ENCODE data around the gene TMEM273. TPM values are rescaled to one million over a fixed set of nuclear protein-coding genes. Genes with fewer than 3 reads are reported as not detected.

The TMEM273 gene, protein sequence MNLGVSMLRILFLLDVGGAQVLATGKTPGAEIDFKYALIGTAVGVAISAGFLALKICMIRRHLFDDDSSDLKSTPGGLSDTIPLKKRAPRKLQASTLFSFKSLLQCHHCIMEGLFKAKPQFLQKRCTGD
- 2.6 and 4.7 TPM in 2 replicates for polyA plus RNA-seq (2014; cell fraction: cytosol; rRNA removed)
- 5.3 and 8.4 TPM in 2 replicates for polyA plus RNA-seq (2014; cell fraction: nucleus; rRNA removed)

DNA sequence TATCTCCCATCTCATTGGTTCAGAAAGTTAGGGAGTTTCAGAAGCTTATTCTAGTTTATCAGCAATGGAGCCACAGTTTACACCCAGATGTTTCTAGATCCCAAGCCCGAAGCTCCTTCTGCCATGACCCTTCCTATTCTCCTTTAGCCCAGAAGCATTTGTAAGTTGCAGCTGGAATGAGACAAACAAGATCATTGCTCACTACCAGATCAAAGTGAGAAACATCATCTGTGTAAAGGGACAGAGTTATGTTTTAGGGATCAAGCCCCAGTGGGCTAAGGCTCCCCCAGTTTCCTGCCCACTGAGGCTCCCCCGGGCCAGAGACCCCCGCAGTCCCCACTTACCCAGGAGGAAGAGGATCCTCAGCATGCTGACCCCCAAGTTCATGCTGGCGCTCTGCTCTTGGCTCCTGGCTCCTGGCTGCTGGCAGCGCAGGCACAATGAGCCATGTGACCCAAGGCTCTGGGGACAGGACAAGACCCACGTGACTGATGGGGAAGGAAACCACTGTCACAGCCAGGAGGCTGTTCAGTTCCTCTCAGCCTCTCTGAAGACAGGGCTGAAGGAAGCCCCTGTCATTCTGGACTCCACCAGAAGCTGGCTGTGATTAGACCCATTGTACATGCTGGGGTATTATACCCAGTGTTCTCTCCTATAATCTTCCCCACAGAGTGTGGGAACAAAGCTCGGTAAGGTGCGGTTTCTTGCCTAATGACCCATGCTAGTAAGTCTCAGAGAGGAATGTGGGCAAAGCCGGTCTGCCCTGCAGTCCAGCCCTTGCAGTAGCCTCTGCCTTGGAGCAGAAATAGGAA, at the start of gene TMEM273:
Gene TMEM273 (minus strand): TSS at position 442 of the 812 bp plus-strand sequence. CDS start 55 bp downstream, at position 387.
- peak; percentile 71 for DNase-seq (ENCODE audit: low spot score)

GRCh38 chr10:49237985-49238384, 49.8 kb upstream of the TMEM273 start:
- DNase-seq (ENCODE audit: low spot score): no peak

DNA sequence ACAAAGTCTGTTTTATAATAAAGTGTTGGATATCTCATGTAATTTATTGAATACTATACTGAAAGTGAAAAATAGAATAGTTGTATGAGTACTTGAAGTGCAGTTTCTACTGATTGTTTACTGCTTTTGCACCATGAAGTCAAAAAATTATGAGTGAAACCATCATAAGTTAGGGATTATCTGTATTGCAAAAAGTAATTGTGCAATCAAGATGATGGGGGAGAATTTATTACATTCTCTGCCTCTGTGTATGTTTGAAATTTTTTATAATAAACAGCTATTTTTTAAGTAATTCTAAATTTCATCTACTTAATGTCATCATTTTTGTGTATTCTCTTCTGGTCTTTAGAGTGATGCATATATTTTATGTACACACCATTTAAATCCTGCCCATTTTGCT, 47.2 kb upstream of the TMEM273 start:
- no peak for DNase-seq (ENCODE audit: low spot score)

- no peak for DNase-seq (ENCODE audit: low spot score)
These were observed 43.1 kb upstream of the TMEM273 start for GRCh38 chr10:49231086-49231820.

GRCh38 chr10:49230004-49230403, 41.8 kb upstream of the TMEM273 start:
- no peak for DNase-seq (ENCODE audit: low spot score)

DNA sequence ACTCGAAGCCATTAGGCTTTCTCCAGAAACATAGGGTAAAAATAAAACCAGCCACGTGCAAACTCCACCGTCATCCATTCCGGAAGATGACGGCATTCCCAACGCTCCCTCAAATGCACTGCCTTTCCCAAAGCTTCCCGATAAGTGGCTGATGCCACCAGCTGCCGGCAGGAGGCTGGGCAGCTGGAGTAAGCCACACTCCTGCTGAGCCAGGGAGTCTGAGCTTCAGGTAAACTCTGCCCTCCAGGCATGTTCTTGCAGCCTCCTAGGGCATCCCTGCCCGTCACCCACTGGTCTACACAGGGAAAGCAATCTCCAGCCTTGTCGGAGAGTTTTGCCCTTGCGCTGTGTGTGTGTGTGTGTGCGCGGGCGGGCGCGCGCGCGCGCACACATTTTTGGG, 40.5 kb upstream of the TMEM273 start:
- no peak for DNase-seq (ENCODE audit: low spot score)

GRCh38 chr10:49227406-49227805, 39.2 kb upstream of the TMEM273 start:
- DNase-seq (ENCODE audit: low spot score): no peak

GRCh38 chr10:49226594-49226993, 38.4 kb upstream of the TMEM273 start:
- no peak for DNase-seq (ENCODE audit: low spot score)

GRCh38 chr10:49225218-49225876, 37.2 kb upstream of the TMEM273 start:
- DNase-seq (ENCODE audit: low spot score): no peak

DNA sequence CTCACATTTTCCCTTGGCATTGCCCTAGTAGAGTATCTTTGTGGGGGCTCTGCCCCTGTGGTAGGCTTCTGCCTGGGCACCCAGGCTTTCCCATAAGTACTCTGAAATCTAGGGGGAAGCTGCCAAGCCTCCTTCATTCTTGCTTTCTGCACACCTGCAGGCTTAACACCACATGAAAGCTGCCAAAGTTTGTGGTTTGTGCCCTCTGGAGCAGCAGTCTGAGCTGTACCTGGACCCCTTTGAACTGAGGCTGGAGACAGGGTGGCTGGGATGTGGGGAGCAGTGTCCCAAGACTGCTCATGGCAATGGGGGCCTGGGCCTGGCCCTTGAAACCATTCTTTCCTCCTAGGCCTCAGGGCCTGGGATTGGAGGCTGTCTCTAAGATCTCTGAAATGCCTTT, 35.0 kb upstream of the TMEM273 start:
- DNase-seq (ENCODE audit: low spot score): no peak

DNA sequence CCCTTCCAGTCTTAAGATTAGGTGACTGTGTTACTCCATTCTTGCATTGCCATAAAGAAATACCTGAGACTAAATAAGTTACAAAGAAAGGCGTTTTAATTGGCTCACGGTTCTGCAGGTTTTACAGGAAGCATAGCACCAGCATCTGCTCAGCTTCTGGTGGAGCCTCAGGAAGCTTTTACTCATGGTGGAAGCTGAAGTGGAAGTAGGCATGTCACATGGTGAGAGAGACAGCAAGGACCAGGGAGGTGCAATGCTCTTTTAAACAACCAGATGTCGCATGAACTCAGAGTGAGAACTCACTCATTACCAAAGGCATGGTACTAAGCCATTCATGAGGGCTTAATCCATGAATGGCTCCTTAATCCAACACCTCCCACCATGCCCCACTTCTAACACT, 34.0 kb upstream of the TMEM273 start:
- DNase-seq (ENCODE audit: low spot score): no peak

DNA sequence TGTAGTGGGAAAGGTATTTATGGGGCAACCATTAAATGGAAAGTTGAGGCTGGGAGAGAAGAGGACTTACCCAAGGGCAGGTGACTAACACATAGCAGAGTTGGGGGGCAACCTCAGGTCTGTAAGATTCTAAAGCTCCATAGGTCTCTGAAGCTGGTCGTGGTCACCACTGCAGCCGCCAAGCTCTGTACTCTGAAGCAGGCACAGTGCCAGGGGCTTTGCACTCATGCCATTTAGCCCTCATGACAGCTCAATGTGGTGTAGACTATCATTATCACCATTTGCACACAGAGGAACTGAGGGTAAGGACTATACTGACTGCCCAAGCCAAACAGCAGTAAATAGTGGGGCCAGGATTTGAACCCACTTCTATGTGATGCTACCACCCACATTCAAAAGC, 32.5 kb upstream of the TMEM273 start:
- no peak for DNase-seq (ENCODE audit: low spot score)

- no peak for DNase-seq (ENCODE audit: low spot score)
These were observed 31.8 kb upstream of the TMEM273 start for GRCh38 chr10:49220031-49220430.

- no peak for DNase-seq (ENCODE audit: low spot score)
These were observed 31.1 kb upstream of the TMEM273 start for GRCh38 chr10:49219248-49219647.

DNA sequence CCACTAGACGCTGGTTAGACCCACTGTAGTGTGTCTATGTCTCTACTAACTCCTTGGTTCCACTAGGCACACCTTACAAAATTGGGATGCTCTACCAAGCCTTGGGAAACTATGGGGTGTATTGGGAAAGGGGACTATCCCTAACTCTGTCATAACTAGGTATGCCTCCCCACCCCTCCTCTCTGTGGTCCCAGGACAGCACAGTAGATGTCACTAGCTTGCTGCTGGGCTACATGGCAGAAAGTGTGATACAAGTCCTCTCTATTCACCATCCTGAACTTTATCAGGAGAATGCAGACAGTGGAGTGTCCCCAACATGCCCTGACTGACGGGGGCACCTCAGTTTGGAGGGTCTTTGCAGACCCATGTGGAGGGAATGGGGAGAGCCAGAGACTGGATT, 30.3 kb upstream of the TMEM273 start:
- DNase-seq (ENCODE audit: low spot score): no peak

DNA sequence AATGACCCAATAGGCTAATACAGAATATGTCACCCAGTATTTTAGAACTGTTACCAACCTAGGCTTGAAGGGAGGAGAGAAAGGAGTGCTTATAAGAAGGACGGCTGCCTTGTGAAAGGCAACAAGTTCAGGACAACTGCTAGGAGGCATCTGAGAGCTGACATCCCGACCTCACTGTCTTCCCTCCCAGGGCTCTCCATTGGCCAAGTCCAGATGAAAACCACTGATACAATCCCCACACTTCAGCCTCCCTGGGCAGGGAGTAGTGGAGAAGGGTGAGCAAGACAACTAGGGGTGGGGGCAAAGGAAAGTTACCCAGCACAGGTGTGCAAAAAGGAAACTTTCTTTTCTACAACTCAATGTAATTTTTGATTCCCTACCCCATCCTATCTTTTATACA, 29.5 kb upstream of the TMEM273 start:
- DNase-seq (ENCODE audit: low spot score): no peak

DNA sequence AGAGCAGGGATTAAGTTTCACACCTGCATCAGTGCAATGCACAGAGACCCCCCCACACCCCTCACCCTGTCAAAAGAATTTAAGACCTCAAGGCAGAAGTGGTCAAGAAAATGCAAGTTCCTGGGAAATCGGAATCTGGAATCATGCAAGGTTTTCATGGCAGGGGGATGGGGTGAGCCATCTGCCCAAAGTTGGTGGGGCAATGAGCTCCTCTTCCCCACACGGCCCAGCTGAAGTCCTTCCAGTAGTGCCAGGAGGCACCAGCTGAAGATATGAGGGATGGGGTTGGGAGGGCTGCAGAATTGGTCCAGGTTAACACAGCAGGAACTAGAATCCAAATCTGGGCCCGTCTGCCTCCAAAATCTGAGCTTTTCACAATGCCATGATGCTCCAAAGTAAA, 25.0 kb upstream of the TMEM273 start:
- no peak for DNase-seq (ENCODE audit: low spot score)

DNA sequence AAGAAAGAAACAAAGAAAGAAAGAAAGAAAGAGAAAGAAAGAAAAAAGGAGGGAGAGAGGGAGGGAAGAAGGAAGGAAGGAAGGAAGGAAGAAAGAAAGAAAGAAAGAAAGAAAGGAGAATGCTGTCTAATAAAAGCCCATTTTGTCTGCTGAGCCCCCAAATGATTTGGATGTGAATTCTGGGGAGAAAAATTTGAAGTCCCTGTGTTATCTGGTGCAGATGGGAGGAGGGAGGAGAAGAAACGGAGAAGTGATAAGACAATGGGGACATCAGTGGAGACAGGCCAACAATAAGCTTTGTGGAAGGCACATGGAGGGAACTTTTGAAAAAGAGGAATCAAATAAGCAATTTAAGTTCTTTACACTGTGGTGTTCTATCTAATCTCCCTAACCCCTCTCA, 24.6 kb upstream of the TMEM273 start:
- no peak for DNase-seq (ENCODE audit: low spot score)

- DNase-seq (ENCODE audit: low spot score): no peak
These were observed 23.9 kb upstream of the TMEM273 start for GRCh38 chr10:49212076-49212475.

- no peak for DNase-seq (ENCODE audit: low spot score)
These were observed 20.8 kb upstream of the TMEM273 start for GRCh38 chr10:49208996-49209395.

DNA sequence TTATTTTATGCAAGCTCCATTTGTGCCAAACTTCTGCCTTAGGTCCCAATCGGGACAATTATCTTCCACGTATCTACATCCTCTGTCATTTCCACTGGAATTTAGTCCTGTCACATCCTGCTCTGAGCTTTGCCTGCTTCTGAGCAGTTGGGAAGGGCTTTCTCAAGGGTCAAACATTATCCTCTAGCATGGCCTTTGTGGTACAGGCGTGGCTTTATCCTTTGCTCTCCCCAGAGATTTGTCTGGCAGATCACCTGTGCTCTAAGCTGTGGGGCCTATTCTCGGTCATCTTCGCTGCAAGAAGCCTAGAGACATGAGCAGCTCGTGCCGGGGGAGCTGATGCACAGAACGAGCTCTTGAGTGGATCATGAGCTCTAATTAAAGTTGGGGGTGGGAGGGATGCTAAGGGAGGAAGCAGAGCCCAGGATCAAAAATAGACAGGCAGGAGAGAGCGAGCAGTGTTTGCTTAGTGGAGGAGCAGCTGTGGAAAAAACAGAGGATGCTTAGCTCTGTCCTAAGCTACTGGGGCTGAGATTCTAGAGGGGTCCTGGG, 19.8 kb upstream of the TMEM273 start:
- peak; percentile 37 for DNase-seq (ENCODE audit: low spot score)

- no peak for DNase-seq (ENCODE audit: low spot score)
These were observed 18.9 kb upstream of the TMEM273 start for GRCh38 chr10:49207113-49207512.

Measured in SK-N-DZ (cell line).